Karpas-422 (cell line): ENCODE results near the gene SPINK9. TPM values are rescaled to one million over a fixed set of nuclear protein-coding genes. Genes with fewer than 3 reads are reported as not detected.

Experiments used
- DNase-seq: peaks from one replicate; pipeline ENCODE4 v3.0.0-alpha.2; 2015
- H2AFZ ChIP-seq: fragments of 200-600 bp; sonication (generic); 2 replicates; pipeline ENCODE4 v1.6.1; 2014; ENCODE audit warnings: antibody characterized with exemption, low read length, mixed read lengths
- H3K27ac ChIP-seq: fragments of 200-600 bp; sonication (generic); 2 replicates; pipeline ENCODE4 v1.5.1; 2014; ENCODE audit warnings: mild to moderate bottlenecking, low read length, moderate library complexity
- H3K27me3 ChIP-seq: fragments of 200-600 bp; sonication (generic); 2 replicates; pipeline ENCODE4 v1.6.1; 2014; ENCODE audit warnings: low read length, mixed read lengths
- H3K36me3 ChIP-seq: fragments of 200-600 bp; sonication (generic); 2 replicates; pipeline ENCODE4 v1.6.1; 2014; ENCODE audit warnings: low read length, mixed read lengths; ENCODE audit not compliant: insufficient read depth
- H3K4me1 ChIP-seq: fragments of 200-600 bp; sonication (generic); 2 replicates; pipeline ENCODE4 v1.6.1; 2014; ENCODE audit warnings: mild to moderate bottlenecking, low read length, mixed read lengths
- H3K4me2 ChIP-seq: fragments of 200-600 bp; sonication (generic); 2 replicates; pipeline ENCODE4 v1.6.1; 2014; ENCODE audit warnings: low read length, low read depth, mild to moderate bottlenecking; ENCODE audit not compliant: poor library complexity, severe bottlenecking
- H3K4me3 ChIP-seq: fragments of 200-600 bp; sonication (generic); 2 replicates; pipeline ENCODE4 v1.5.1; 2014; ENCODE audit warnings: mild to moderate bottlenecking, antibody characterized with exemption, low read length, mixed read lengths
- H3K79me2 ChIP-seq: fragments of 200-600 bp; sonication (generic); 2 replicates; pipeline ENCODE4 v1.6.1; 2014; ENCODE audit warnings: mild to moderate bottlenecking, low read length, mixed read lengths
- H3K9ac ChIP-seq: fragments of 200-600 bp; sonication (generic); 2 replicates; pipeline ENCODE4 v1.6.0; 2014; ENCODE audit warnings: low read length
- H3K9me2 ChIP-seq: fragments of 200-600 bp; sonication (generic), shearing (Covaris generic); replicated peaks from 2 replicates; pipeline ENCODE4 v1.6.0; 2014; ENCODE audit warnings: mild to moderate bottlenecking, low read length, moderate library complexity; ENCODE audit not compliant: insufficient read depth
- H3K9me3 ChIP-seq: fragments of 300-700, 200-600 bp; sonication (generic); 2 replicates; pipeline ENCODE4 v1.6.1; 2014; ENCODE audit warnings: low read length, mixed read lengths
- H4K20me1 ChIP-seq: fragments of 200-600 bp; sonication (generic); 2 replicates; pipeline ENCODE4 v1.6.1; 2014; ENCODE audit warnings: mild to moderate bottlenecking, antibody characterized with exemption, low read length, low read depth; ENCODE audit not compliant: insufficient read depth
- small RNA-seq: library from RNA; depleted of rRNA; stranded (forward); fragments of <200 nt; gene quantifications from one replicate; pipeline ENCODE3, GENCODE V24; 2014
- total RNA-seq: library from RNA; depleted of rRNA; stranded (reverse); fragments of >200 nt; shearing (Covaris generic); gene quantifications from 2 replicates; pipeline ENCODE4 v1.2.3, GENCODE V29; 2014; ENCODE audit warnings: low replicate concordance; rRNA removed

The SPINK9 gene
- total RNA-seq, 1 experiment from 2014 or later: not detected

DNA sequence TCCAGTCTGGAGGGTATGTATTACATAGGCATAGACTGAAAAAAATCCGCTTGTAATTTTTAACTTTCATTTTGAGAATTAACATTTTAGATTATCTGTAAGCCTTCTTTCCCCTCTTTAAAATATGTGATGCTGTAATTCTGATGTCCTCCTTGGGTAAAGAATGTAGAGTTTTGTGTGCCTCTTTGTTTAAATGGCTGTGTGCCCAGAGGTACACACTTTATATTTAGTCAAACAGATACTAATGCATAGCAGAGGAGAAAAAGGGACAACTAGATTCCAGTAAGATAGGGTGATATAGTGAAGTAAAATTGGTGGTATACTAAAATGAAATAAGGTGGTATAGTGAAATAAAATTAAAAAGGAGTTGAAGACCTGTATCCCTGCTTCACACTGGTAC is 49.7 kb downstream of the SPINK9 start:
- H2AFZ ChIP-seq: no peak overlapping the region
- H3K4me2 ChIP-seq: peak overlapping the region; percentile 87
- no peak for DNase-seq
- H3K79me2 ChIP-seq: peaks cover 63% of the 10 kb centered on the region
- peaks cover 14% of the 10 kb centered on the region; the same call in 1 of the 2 replicates for H4K20me1 ChIP-seq
- no peaks in the 10 kb centered on the region for H3K9me2 ChIP-seq
- no peaks in the 10 kb centered on the region for H3K9me3 ChIP-seq
- H3K36me3 ChIP-seq: peaks cover 3% of the 10 kb centered on the region; the same call in 1 of the 2 replicates
- H3K27me3 ChIP-seq: no peaks in the 10 kb centered on the region
- peaks cover 27% of the 10 kb centered on the region for H3K4me1 ChIP-seq
- H3K27ac ChIP-seq: peak overlapping the region; percentile 10; the same call in 1 of the 2 replicates
- H3K9ac ChIP-seq: peak overlapping the region; percentile 83
- H3K4me3 ChIP-seq: peak overlapping the region; percentile 80

GRCh38 chr5:148386041-148386440 is 50.7 kb downstream of the SPINK9 start:
- H3K9me2 ChIP-seq: no peaks in the 10 kb centered on the region
- H3K79me2 ChIP-seq: peaks cover 72% of the 10 kb centered on the region
- DNase-seq: no peak
- peaks cover 37% of the 10 kb centered on the region for H3K4me1 ChIP-seq
- H2AFZ ChIP-seq: no peak overlapping the region
- peaks cover 3% of the 10 kb centered on the region; the same call in 1 of the 2 replicates for H3K36me3 ChIP-seq
- no peaks in the 10 kb centered on the region for H3K27me3 ChIP-seq
- no peaks in the 10 kb centered on the region for H3K9me3 ChIP-seq
- H3K9ac ChIP-seq: no peak overlapping the region
- H3K4me3 ChIP-seq: no peak overlapping the region
- H3K27ac ChIP-seq: no peak overlapping the region
- H3K4me2 ChIP-seq: peak overlapping the region; percentile 87
- H4K20me1 ChIP-seq: peaks cover 14% of the 10 kb centered on the region; the same call in 1 of the 2 replicates

GRCh38 chr5:148387325-148387724 is 52.0 kb downstream of the SPINK9 start:
- Histone ChIP-seq H2AFZ (no peak overlapping the region), H3K27ac (no peak overlapping the region), H3K4me2 (no peak overlapping the region), H3K4me3 (no peak overlapping the region), H3K79me2 (peaks cover 85% of the 10 kb centered on the region), H4K20me1 (peaks cover 14% of the 10 kb centered on the region; the same call in 1 of the 2 replicates), H3K27me3 (no peaks in the 10 kb centered on the region), H3K9ac (no peak overlapping the region), H3K4me1 (peaks cover 37% of the 10 kb centered on the region), H3K36me3 (peaks cover 3% of the 10 kb centered on the region; the same call in 1 of the 2 replicates), H3K9me2 (no peaks in the 10 kb centered on the region), H3K9me3 (no peaks in the 10 kb centered on the region)
- DNase-seq: no peak

GRCh38 chr5:148388696-148389095 is 53.3 kb downstream of the SPINK9 start:
- peaks cover 29% of the 10 kb centered on the region for H3K4me1 ChIP-seq
- H3K9me3 ChIP-seq: no peaks in the 10 kb centered on the region
- peaks cover 14% of the 10 kb centered on the region; the same call in 1 of the 2 replicates for H4K20me1 ChIP-seq
- H3K4me2 ChIP-seq: no peak overlapping the region
- peaks cover 99% of the 10 kb centered on the region for H3K79me2 ChIP-seq
- no peak for DNase-seq
- no peak overlapping the region for H3K27ac ChIP-seq
- H2AFZ ChIP-seq: no peak overlapping the region
- H3K36me3 ChIP-seq: peaks cover 3% of the 10 kb centered on the region; the same call in 1 of the 2 replicates
- no peak overlapping the region for H3K9ac ChIP-seq
- no peak overlapping the region for H3K4me3 ChIP-seq
- no peaks in the 10 kb centered on the region for H3K9me2 ChIP-seq
- H3K27me3 ChIP-seq: no peaks in the 10 kb centered on the region

Small RNA genes lying within 50 kb of the gene (small RNA-seq; reads per million reads assigned to genes)
- not detected for gene RF00017

Other genes with a start within 250 kb of the SPINK9 start
- not detected in 2 replicates for gene SPINK14, start 167.0 kb upstream of the SPINK9 start, total RNA-seq
- gene SPINK6, start 132.5 kb upstream of the SPINK9 start, total RNA-seq: not detected in 2 replicates
- not detected in 2 replicates for gene MARCOL, start 97.0 kb upstream of the SPINK9 start, total RNA-seq
- gene SPINK13, start 66.8 kb upstream of the SPINK9 start, total RNA-seq: not detected in 2 replicates
- not detected in 2 replicates for gene SPINK7, start 23.1 kb upstream of the SPINK9 start, total RNA-seq
- 56.7 and 130 TPM in 2 replicates for gene FBXO38, start 48.4 kb downstream of the SPINK9 start, total RNA-seq